ENCODE data around the gene LHCGR. TPM values are rescaled to one million over a fixed set of nuclear protein-coding genes. Genes with fewer than 3 reads are reported as not detected.
"Not testable (repeated sequence)": the region's sequence is repeated elsewhere in the genome, so short reads cannot be mapped to it uniquely, and the experiment has no call there.

LHCGR gene
- total and polyA plus RNA-seq, 2 experiments from 2014 or later = 0.23 TPM; not detected in 1

GRCh38 chr2:48709096-48710034, 46.2 kb downstream of the LHCGR start:
- 85% methylated on average over 7 of the region's 7 CpGs for WGBS (ENCODE audit: low lambda C conversion rate, missing lambda C conversion rate)
- Histone ChIP-seq H4K20me1 (ENCODE audit: insufficient read depth, poor library complexity, severe bottlenecking) (no peaks in the 10 kb centered on the region), H3K4me3 (no peak overlapping the region), H3K27ac (no peak overlapping the region), H3K4me2 (no peak overlapping the region), H2AFZ (no peak overlapping the region), H3K27me3 (no peaks in the 10 kb centered on the region), H3K79me2 (no peaks in the 10 kb centered on the region), H3K36me3 (replicated peaks; ENCODE audit: insufficient read depth, low read depth) (no peaks in the 10 kb centered on the region), H3K4me1 (ENCODE audit: insufficient read depth) (peaks cover 5% of the 10 kb centered on the region), H3K9me3 (ENCODE audit: low read depth) (no peaks in the 10 kb centered on the region), H3K9me2 (replicated peaks; ENCODE audit: insufficient read depth) (no peaks in the 10 kb centered on the region)
- TF ChIP-seq EZH2 (IDR thresholded peaks at IDR 0.05; ENCODE audit: borderline replicate concordance) (no peak), CTCF (IDR thresholded peaks at IDR 0.05; ENCODE audit: poor library complexity) (no peak), EZH2phosphoT487 (IDR thresholded peaks at IDR 0.05; ENCODE audit: low read depth, severe bottlenecking, unreplicated experiment) (no peak)
- DNase-seq (ENCODE audit: low spot score) = no peak

- Histone ChIP-seq H3K27ac (no peak overlapping the region), H3K4me2 (no peak overlapping the region), H3K4me3 (no peak overlapping the region), H3K9me3 (ENCODE audit: low read depth) (no peaks in the 10 kb centered on the region), H3K79me2 (no peaks in the 10 kb centered on the region), H3K4me1 (ENCODE audit: insufficient read depth) (no peaks in the 10 kb centered on the region), H3K27me3 (no peaks in the 10 kb centered on the region), H4K20me1 (ENCODE audit: insufficient read depth, poor library complexity, severe bottlenecking) (no peaks in the 10 kb centered on the region), H2AFZ (no peak overlapping the region), H3K36me3 (replicated peaks; ENCODE audit: insufficient read depth, low read depth) (no peaks in the 10 kb centered on the region), H3K9me2 (replicated peaks; ENCODE audit: insufficient read depth) (no peaks in the 10 kb centered on the region)
- TF ChIP-seq EZH2 (IDR thresholded peaks at IDR 0.05; ENCODE audit: borderline replicate concordance) = no peak
- no peak for TF ChIP-seq EZH2phosphoT487 (IDR thresholded peaks at IDR 0.05; ENCODE audit: low read depth, severe bottlenecking, unreplicated experiment)
- no peak for TF ChIP-seq CTCF (IDR thresholded peaks at IDR 0.05; ENCODE audit: poor library complexity)
- peak; percentile 39 for DNase-seq (ENCODE audit: low spot score)
- 89% methylated on average over 6 of the region's 6 CpGs for WGBS (ENCODE audit: low lambda C conversion rate, missing lambda C conversion rate)
These were observed 48.1 kb downstream of the LHCGR start for GRCh38 chr2:48707466-48707865.

- not testable (repeated sequence) for H2AFZ ChIP-seq; H3K79me2 ChIP-seq; H3K9me3 ChIP-seq (ENCODE audit: low read depth); H3K27ac ChIP-seq; H4K20me1 ChIP-seq (ENCODE audit: insufficient read depth, poor library complexity, severe bottlenecking); H3K36me3 ChIP-seq (replicated peaks; ENCODE audit: insufficient read depth, low read depth); H3K4me1 ChIP-seq (ENCODE audit: insufficient read depth); H3K27me3 ChIP-seq; H3K4me2 ChIP-seq; DNase-seq (ENCODE audit: low spot score); H3K9me2 ChIP-seq (replicated peaks; ENCODE audit: insufficient read depth); H3K4me3 ChIP-seq
- WGBS (ENCODE audit: low lambda C conversion rate, missing lambda C conversion rate) = 90% methylated on average over 6 of the region's 6 CpGs
These were observed 51.9 kb downstream of the LHCGR start for GRCh38 chr2:48703621-48704020.

GRCh38 chr2:48699348-48699930, 56.1 kb downstream of the LHCGR start:
- TF ChIP-seq CTCF (IDR thresholded peaks at IDR 0.05; ENCODE audit: poor library complexity) (no peak), EZH2 (IDR thresholded peaks at IDR 0.05; ENCODE audit: borderline replicate concordance) (no peak)

More at GRCh38 chr2:48699348-48699930, 56.1 kb downstream of the LHCGR start:
- no peaks in the 10 kb centered on the region for H3K9me2 ChIP-seq (replicated peaks; ENCODE audit: insufficient read depth)
- H4K20me1 ChIP-seq (ENCODE audit: insufficient read depth, poor library complexity, severe bottlenecking) = no peaks in the 10 kb centered on the region
- no peak overlapping the region for H3K4me2 ChIP-seq
- no peaks in the 10 kb centered on the region for H3K27me3 ChIP-seq
- H3K36me3 ChIP-seq (replicated peaks; ENCODE audit: insufficient read depth, low read depth) = no peaks in the 10 kb centered on the region
- WGBS (ENCODE audit: low lambda C conversion rate, missing lambda C conversion rate) = 49% methylated on average over 2 of the region's 2 CpGs
- DNase-seq (ENCODE audit: low spot score) = no peak
- no peak overlapping the region for H3K4me3 ChIP-seq
- H3K9me3 ChIP-seq (ENCODE audit: low read depth) = no peaks in the 10 kb centered on the region
- no peak overlapping the region for H3K27ac ChIP-seq
- H3K79me2 ChIP-seq = no peaks in the 10 kb centered on the region
- H3K4me1 ChIP-seq (ENCODE audit: insufficient read depth) = no peaks in the 10 kb centered on the region
- no peak overlapping the region for H2AFZ ChIP-seq

All from hepatocyte (in vitro differentiated cells).